PC-9 (cell line): Measurements from ENCODE around the gene TMEM272. TPM values are rescaled to one million over a fixed set of nuclear protein-coding genes. Genes with fewer than 3 reads are reported as not detected.

Experiments used
- BruUV-seq: library from RNA; stranded (reverse); fragments of 400-500 nt; replicated peaks from 2 replicates; lab custom pipeline; 2021; lab: Mats Ljungman, UMichigan
- CTCF ChIA-PET: fragments of 300-600 bp; sonication (Branson Sonifier 250); formaldehyde crosslinking; loops from one replicate; lab custom pipeline; 2022; ENCODE audit warnings: antibody characterized with exemption; lab: Charles Lee
- POLR2A ChIA-PET: fragments of 300-600 bp; sonication (Branson Sonifier 250); formaldehyde crosslinking; loops from one replicate; lab custom pipeline; 2022; ENCODE audit warnings: antibody characterized with exemption; ENCODE audit not compliant: unreplicated experiment; lab: Charles Lee
- DNase-seq, 2 experiments: peaks; one replicate each; pipeline versions ENCODE4 v3.0.0 to v3.0.0-alpha.2; 2015 to 2022; ENCODE audit warnings: mixed read lengths in 1 of 2
- H2AFZ ChIP-seq: fragments of 200-600 bp; sonication (generic); 2 replicates; pipeline ENCODE4 v1.8.1; 2017; ENCODE audit warnings: antibody characterized with exemption
- H3F3A ChIP-seq: fragments of 200-600 bp; sonication (generic); 2 replicates; pipeline ENCODE4 v1.8.1; 2017; ENCODE audit warnings: antibody characterized with exemption, mild to moderate bottlenecking, low read depth; ENCODE audit not compliant: insufficient read depth
- H3K27ac ChIP-seq: fragments of 200-600 bp; sonication (generic); 2 replicates; pipeline ENCODE4 v1.6.1; 2016; ENCODE audit warnings: mixed run types
- H3K27me3 ChIP-seq: fragments of 200-600 bp; sonication (generic); 2 replicates; pipeline ENCODE4 v1.6.1; 2016; ENCODE audit warnings: low read depth, mixed run types; ENCODE audit not compliant: insufficient read depth
- H3K36me3 ChIP-seq: fragments of 200-600 bp; sonication (generic); 2 replicates; pipeline ENCODE4 v1.6.1; 2016; ENCODE audit warnings: low read depth, mixed run types
- H3K4me1 ChIP-seq: fragments of 200-600 bp; sonication (generic); replicated peaks from 2 replicates; pipeline ENCODE4 v1.6.1; 2016; ENCODE audit warnings: mixed run types; ENCODE audit not compliant: insufficient read depth
- H3K4me2 ChIP-seq: fragments of 200-600 bp; sonication (generic); 2 replicates; pipeline ENCODE4 v1.6.1; 2017; ENCODE audit warnings: mixed run types
- H3K4me3 ChIP-seq: fragments of 200-600 bp; sonication (generic); 2 replicates; pipeline ENCODE4 v1.6.1; 2016; ENCODE audit warnings: mixed run types
- H3K79me2 ChIP-seq: fragments of 200-600 bp; sonication (generic); 2 replicates; pipeline ENCODE4 v1.6.1; 2017; ENCODE audit warnings: low read depth, mixed run types
- H3K9me2 ChIP-seq: fragments of 200-600 bp; sonication (generic); 2 replicates; pipeline ENCODE4 v1.8.1; 2017; ENCODE audit warnings: mild to moderate bottlenecking; ENCODE audit not compliant: insufficient read depth
- H3K9me3 ChIP-seq: fragments of 200-600 bp; sonication (generic); 2 replicates; pipeline ENCODE4 v1.8.1; 2016; ENCODE audit warnings: low read depth; ENCODE audit not compliant: insufficient read depth
- H4K20me1 ChIP-seq: fragments of 200-600 bp; sonication (generic); 2 replicates; pipeline ENCODE4 v1.8.1; 2017; ENCODE audit not compliant: insufficient read depth
- CTCF ChIP-seq: fragments of 200-600 bp; sonication (generic); conservative IDR thresholded peaks from 2 replicates; pipeline ENCODE4 v1.6.1; 2017; ENCODE audit warnings: mixed run types, antibody characterized with exemption, mild to moderate bottlenecking, moderate library complexity
- EZH2 ChIP-seq: fragments of 200-600 bp; sonication (generic); IDR thresholded peaks from 2 replicates; pipeline ENCODE4 v1.8.0; 2017; ENCODE audit warnings: antibody characterized with exemption, low read depth
- intact Hi-C: fragments of 100-400 bp; cut with micrococcal nuclease; formaldehyde crosslinking; loops from one replicate; pipeline ENCODE4 v1.10.0; 2022; ENCODE audit not compliant: unreplicated experiment
- total RNA-seq: library from RNA; stranded (reverse); gene quantifications from 2 replicates; pipeline ENCODE4 v1.2.3, GENCODE V29; 2021

TMEM272 gene
- total RNA-seq, 1 experiment from 2014 or later = not detected

- Histone ChIP-seq H3K4me2 (no peak overlapping the region), H3K79me2 (no peaks in the 10 kb centered on the region), H3K27me3 (peaks cover 51% of the 10 kb centered on the region), H3K36me3 (no peaks in the 10 kb centered on the region), H2AFZ (no peak overlapping the region), H4K20me1 (no peaks in the 10 kb centered on the region), H3F3A (no peaks in the 10 kb centered on the region), H3K4me1 (no peaks in the 10 kb centered on the region), H3K9me3 (no peaks in the 10 kb centered on the region), H3K4me3 (no peak overlapping the region), H3K27ac (no peak overlapping the region), H3K9me2 (no peaks in the 10 kb centered on the region)
- intact Hi-C loops = no loop called here
- BruUV-seq = no TSS peak
- ChIA-PET POLR2A (no interaction called here), CTCF (no interaction called here)
- no peak for DNase-seq
- TF ChIP-seq EZH2 (no peak), CTCF (no peak)
These were observed 25.6 kb upstream of the TMEM272 start for GRCh38 chr13:51870616-51871015.

DNA sequence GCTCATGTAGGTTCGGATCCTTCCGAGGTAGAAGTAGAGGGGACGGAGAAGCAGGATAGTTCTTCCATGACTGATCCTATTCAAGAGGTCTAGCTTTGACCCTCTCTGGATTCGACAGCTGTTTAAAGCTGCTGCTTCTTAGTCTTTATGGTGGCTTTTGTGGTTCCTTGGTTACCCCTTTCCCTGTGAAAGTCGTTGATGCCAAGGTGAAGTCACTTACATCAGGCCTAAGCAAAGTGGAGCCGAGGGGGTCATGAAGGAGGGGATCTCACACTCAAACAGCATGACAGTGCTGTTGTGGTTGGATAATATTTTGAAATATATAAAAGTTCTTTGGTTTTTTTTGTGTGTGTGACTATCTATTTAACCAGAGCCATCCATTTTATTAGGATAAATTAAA lies 24.9 kb upstream of the TMEM272 start:
- CTCF ChIA-PET = no interaction called here
- Histone ChIP-seq H4K20me1 (no peaks in the 10 kb centered on the region), H3K4me3 (no peak overlapping the region), H3K79me2 (no peaks in the 10 kb centered on the region), H3K27ac (no peak overlapping the region), H3K9me2 (no peaks in the 10 kb centered on the region), H2AFZ (no peak overlapping the region), H3K4me2 (no peak overlapping the region), H3F3A (no peaks in the 10 kb centered on the region), H3K4me1 (no peaks in the 10 kb centered on the region), H3K36me3 (no peaks in the 10 kb centered on the region), H3K9me3 (no peaks in the 10 kb centered on the region), H3K27me3 (peaks cover 54% of the 10 kb centered on the region)
- POLR2A ChIA-PET = no interaction called here
- TF ChIP-seq CTCF (no peak), EZH2 (no peak)
- BruUV-seq = no TSS peak
- no peak for DNase-seq
- intact Hi-C loops = no loop called here

DNA sequence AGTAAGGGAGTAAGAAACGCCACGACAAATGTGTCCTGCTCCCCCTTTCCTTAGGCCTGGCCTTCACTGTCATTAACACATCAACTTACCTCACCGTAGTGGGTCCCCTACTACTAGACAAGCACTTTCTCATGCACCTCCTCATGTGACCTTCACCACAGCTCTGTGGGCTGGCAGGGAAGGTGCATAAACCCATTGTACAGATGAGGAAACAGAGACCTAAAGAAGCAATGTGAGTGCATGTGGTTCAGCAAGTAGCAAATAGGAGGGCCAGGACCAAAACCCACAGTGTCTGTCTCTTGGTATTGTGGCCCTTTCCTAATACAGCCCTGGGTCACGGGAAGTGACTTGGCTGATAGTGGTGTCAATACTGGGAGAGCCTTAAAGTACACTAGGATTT lies 22.1 kb upstream of the TMEM272 start:
- no peaks in the 10 kb centered on the region for H3F3A ChIP-seq
- ChIA-PET POLR2A (no interaction called here), CTCF (no interaction called here)
- no peaks in the 10 kb centered on the region for H3K9me2 ChIP-seq
- no peaks in the 10 kb centered on the region for H3K36me3 ChIP-seq
- no peaks in the 10 kb centered on the region for H4K20me1 ChIP-seq
- BruUV-seq = no TSS peak
- no peak overlapping the region for H2AFZ ChIP-seq
- no peaks in the 10 kb centered on the region for H3K79me2 ChIP-seq
- H3K9me3 ChIP-seq = no peaks in the 10 kb centered on the region
- no peak overlapping the region for H3K27ac ChIP-seq
- no peaks in the 10 kb centered on the region for H3K4me1 ChIP-seq
- no peak overlapping the region for H3K4me3 ChIP-seq
- intact Hi-C loops = no loop called here
- TF ChIP-seq CTCF = no peak
- TF ChIP-seq EZH2 = no peak
- H3K27me3 ChIP-seq = peaks cover 57% of the 10 kb centered on the region
- H3K4me2 ChIP-seq = no peak overlapping the region
- DNase-seq = no peak
